ENCODE results near the gene CFAP100. TPM values are rescaled to one million over a fixed set of nuclear protein-coding genes. Genes with fewer than 3 reads are reported as not detected.

The CFAP100 gene
- total and polyA plus RNA-seq, 10 of the 15 experiments (the other 5 are each of a cell fraction or from before 2014, with no cell fraction given), result 0.04 to 0.27 TPM; not detected in 8

GRCh38 chr3:126485956-126486355 is 91.2 kb downstream of the CFAP100 start:
- DNase-seq (ENCODE audit: low read depth, low spot score) (no peak), ATAC-seq (no peak), FAIRE-seq (no peak)
- Histone ChIP-seq H3K27ac (ENCODE audit: control insufficient read depth, insufficient read depth) (no peak overlapping the region), H3K36me3 (ENCODE audit: control insufficient read depth in 2 of 2, insufficient read depth in 2 of 2, low read length in 1 of 2) (no peaks in the 10 kb centered on the region), H3K79me2 (ENCODE audit: control insufficient read depth, insufficient read depth, low read length) (no peaks in the 10 kb centered on the region), H2AFZ (ENCODE audit: control insufficient read depth, low read depth, low read length) (no peak overlapping the region), H3K4me2 (ENCODE audit: control insufficient read depth, insufficient read depth) (no peak overlapping the region), H3K4me1 (ENCODE audit: control insufficient read depth, insufficient read depth, low read length) (no peaks in the 10 kb centered on the region), H3K4me3 (no peak overlapping the region), H4K20me1 (ENCODE audit: control insufficient read depth, insufficient read depth) (no peaks in the 10 kb centered on the region), H3K9ac (ENCODE audit: control insufficient read depth, insufficient read depth, low read length) (no peak overlapping the region), H3K27me3 (replicated peaks in 1 of 2; ENCODE audit: control insufficient read depth in 2 of 2, insufficient read depth in 2 of 2, low read length in 1 of 2) (no peaks in the 10 kb centered on the region), H3K9me3 (replicated peaks; ENCODE audit: control insufficient read depth, insufficient read depth, low read length) (no peaks in the 10 kb centered on the region)
- ChIA-PET RAD21 (ENCODE audit: unreplicated experiment) (no interaction called here), CTCF (no interaction called here), SMC1A (ENCODE audit: uncharacterized antibody, unreplicated experiment) (no interaction called here), POLR2A (no interaction called here)
- no TSS peak for BruUV-seq (replicated peaks)
- in situ Hi-C loops (cut with MboI), result no loop called here
- WGBS (ENCODE audit: insufficient coverage, insufficient replicate concordance, low lambda C conversion rate, missing lambda C conversion rate), result 61% methylated on average over 9 of the region's 9 CpGs
- intact Hi-C loops (cut with micrococcal nuclease; ENCODE audit: unreplicated experiment), result no loop called here
- TF ChIP-seq PAX8 (IDR thresholded peaks at IDR 0.05) (no peak), ATF3 (IDR thresholded peaks at IDR 0.05; ENCODE audit: borderline replicate concordance, extremely low read depth, low read depth, low read length) (no peak), RELB (IDR thresholded peaks at IDR 0.05; ENCODE audit: low read depth) (no peak), RUNX3 (IDR thresholded peaks at IDR 0.05; ENCODE audit: low read length) (no peak), ETV6 (conservative IDR thresholded peaks at IDR 0.05 in 1 of 2, IDR thresholded peaks at IDR 0.05 in 1 of 2; ENCODE audit: borderline replicate concordance in 1 of 2, low read depth in 1 of 2) (no peak), MEF2A (IDR thresholded peaks at IDR 0.05; ENCODE audit: insufficient read depth, low read depth, low read length) (no peak), SMC3 (IDR thresholded peaks at IDR 0.05; ENCODE audit: borderline replicate concordance, low read length) (no peak), EZH2 (IDR thresholded peaks at IDR 0.05; ENCODE audit: borderline replicate concordance, control insufficient read depth, low read depth, low read length) (no peak), IRF3 (IDR thresholded peaks at IDR 0.05) (no peak), ASH2L (IDR thresholded peaks at IDR 0.05; ENCODE audit: borderline replicate concordance, low read depth) (no peak), CBFB (IDR thresholded peaks at IDR 0.05; ENCODE audit: low read depth) (no peak), HSF1 (IDR thresholded peaks at IDR 0.05; ENCODE audit: low read depth, low read length) (no peak), TCF12 (IDR thresholded peaks at IDR 0.05; ENCODE audit: low read depth, low read length) (no peak), ZNF384 (IDR thresholded peaks at IDR 0.05; ENCODE audit: borderline replicate concordance, low read depth, low read length) (no peak), HDAC6 (IDR thresholded peaks at IDR 0.05; ENCODE audit: unreplicated experiment) (no peak), GATAD2B (conservative IDR thresholded peaks at IDR 0.05; ENCODE audit: low read depth) (no peak), NKRF (conservative IDR thresholded peaks at IDR 0.05) (no peak), SMAD5 (IDR thresholded peaks at IDR 0.05; ENCODE audit: low read depth) (no peak)

All from GM12878 (cell line).